T-helper 1 cell (primary cell): ENCODE results near the gene HOXC12.
A peak's percentile ranks its signal among the peaks of the same experiment; 100 is the strongest.

ENCODE experiments used
- DNase-seq, 5 donors: peaks; one replicate each; pipeline ENCODE4 v3.0.0-alpha.2; 2012 to 2020
- total RNA-seq, 4 donors: gene quantifications; one replicate each; lab custom pipeline; 2026; lab: John Stamatoyannopoulos, UW

Gene HOXC12, protein sequence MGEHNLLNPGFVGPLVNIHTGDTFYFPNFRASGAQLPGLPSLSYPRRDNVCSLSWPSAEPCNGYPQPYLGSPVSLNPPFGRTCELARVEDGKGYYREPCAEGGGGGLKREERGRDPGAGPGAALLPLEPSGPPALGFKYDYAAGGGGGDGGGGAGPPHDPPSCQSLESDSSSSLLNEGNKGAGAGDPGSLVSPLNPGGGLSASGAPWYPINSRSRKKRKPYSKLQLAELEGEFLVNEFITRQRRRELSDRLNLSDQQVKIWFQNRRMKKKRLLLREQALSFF
- total RNA-seq: 0 reads per million in 4 donors

DNA sequence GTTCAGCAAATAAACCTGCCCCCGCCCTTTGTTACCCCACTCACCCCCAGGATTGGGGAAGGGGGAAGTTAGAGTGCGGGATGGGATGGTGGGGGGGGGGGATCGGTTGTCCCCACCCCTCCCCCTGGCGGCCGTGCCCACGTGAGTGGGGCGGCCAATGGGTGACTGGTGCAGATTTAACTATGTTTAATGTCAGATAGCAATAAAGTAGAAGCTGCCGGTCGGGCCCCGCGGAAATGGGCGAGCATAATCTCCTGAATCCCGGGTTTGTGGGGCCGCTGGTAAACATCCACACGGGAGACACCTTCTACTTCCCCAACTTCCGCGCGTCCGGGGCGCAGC, at the start of gene HOXC12:
HOXC12 (plus strand) TSS at position 210 of the 342 bp plus-strand sequence; CDS start at position 237, 27 bp downstream.
- DNase-seq: no peak

DNA sequence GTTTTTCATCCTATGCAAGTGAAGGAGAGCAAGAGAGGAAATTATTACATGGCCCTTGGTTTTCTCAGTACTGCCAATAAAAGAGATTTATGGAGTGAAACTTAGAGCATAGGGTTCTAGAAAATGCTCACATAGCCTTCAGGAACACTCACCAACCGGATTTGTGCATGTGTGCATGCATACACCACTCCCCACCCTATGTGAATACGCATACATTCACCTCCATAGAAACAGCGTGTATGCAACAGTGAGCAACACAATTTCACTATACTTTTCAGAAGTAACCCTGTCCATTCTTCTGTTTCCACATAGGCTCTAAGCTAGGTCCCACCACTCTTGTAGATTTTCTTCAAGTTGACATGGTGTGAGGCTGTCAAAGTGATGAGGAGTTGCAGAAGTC, 47.6 kb upstream of the HOXC12 start:
- DNase-seq: no peak

DNA sequence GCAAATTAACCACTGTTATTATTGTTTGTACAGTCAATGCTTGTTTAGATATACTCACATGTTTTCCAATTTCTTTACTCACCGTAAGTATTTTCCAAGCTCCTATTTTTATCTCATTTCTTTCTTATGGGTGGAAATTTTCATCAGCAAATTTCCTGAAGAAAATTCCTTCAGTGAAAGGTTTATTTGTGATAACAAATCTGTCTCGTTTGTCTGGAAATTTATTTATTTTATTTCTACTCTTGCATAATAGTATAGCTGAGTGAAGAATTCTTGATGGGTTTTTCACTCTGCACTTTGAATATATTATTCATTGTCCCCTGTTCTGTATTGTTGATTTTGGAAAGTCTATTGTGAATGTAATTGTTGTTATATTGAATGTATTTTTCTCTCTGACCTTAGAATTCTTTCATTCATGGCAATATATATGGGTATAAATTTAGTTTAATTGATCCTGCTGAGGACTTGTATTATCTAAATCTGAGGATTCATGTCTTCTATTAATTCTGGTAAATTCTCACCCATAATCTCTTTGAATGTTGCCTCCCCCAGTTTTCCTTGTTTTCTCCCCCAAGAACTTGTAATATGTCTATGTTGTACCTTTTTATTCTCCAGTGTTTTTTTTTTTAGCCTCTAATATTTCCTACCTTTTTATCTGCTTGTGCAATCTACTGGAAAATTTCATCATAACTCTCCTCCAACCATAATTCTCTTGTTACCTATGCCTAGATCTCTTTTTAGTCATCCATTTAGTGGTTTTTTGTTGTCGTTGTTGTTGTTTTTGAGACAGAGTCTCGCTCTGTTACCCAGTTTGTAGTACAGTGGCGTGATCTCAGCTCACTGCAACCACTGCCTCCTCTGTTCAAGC, 37.7 kb upstream of the HOXC12 start:
- no peak for DNase-seq

DNA sequence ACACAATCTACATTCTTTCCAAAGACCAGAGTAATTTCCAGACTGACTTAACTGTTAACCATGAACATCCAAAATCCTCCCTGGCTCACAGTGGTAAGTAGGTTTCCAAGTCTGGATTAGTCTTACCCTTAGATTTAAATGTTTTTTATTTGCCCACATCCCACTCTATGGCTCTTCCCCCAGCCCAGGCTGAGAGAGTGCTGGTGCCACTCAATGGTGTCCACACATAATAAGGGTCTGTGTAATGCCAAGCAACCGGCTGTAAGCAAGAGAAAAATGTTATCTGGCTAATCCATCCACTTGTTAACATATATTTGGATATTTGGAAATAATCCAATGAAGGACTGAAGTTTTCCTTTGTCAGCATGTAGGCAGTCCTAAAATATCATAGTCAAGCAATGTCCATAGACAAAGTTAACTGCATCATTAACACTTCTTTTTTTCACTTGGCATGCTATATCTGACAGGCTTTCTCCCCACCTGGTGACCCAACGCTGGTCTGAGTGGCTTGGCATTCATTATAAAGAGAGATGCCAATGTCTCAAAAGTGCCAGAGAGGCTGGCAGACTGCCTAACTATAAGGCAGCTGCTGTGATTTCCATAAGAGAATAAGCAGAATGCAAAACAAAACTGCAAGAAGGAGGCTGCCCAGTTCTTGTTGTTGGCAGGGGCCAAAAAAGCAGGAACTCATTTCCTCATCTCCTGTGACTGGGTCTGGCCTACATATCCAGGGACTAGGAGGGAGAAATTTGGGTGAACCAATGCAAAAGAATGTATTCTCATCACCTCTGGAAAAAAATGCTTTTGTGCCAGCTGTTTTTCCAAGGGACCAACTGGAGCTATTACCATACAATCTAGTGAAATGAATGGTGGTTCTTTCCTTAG, 29.9 kb upstream of the HOXC12 start:
- no peak for DNase-seq

DNA sequence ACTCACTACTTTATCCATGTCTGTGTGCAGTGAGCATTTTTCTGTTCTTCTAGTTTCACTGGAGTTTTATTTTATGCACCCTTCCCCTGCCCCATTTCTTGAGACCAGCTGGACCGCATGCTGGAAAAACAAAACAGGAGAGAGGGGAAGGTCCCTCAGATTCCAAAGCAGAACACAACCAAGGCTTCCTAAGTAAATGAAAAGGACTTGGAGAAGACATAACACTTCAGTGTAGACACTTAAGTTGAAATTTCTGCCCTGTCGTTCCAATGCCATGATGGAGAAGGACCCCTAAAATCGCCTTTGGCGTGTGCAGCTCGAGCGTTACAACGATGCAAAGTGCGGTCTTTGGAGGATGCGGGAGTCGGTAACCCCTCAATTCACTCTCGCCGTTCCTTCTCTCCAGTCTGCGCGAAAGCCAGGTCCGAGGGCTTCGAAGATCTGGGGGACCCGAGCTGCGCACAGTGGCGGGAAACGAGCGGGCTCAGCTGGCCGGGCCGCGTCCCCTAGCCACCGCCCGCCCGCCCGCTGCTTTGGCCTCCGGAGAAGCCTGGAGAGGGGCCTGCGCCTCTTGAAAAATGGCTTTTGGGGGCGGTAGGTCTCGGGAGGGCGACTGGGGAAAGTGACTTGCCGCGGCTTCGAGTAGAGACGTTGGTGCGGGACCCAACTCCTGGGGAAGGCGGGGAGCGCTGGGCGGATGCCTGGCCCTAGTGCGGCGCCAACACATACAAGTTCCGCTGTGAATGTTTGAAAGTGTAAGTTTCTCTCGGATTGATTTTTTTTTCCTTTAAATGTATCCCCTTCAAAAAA, 27.3 kb upstream of the HOXC12 start:
- DNase-seq: no peak

DNA sequence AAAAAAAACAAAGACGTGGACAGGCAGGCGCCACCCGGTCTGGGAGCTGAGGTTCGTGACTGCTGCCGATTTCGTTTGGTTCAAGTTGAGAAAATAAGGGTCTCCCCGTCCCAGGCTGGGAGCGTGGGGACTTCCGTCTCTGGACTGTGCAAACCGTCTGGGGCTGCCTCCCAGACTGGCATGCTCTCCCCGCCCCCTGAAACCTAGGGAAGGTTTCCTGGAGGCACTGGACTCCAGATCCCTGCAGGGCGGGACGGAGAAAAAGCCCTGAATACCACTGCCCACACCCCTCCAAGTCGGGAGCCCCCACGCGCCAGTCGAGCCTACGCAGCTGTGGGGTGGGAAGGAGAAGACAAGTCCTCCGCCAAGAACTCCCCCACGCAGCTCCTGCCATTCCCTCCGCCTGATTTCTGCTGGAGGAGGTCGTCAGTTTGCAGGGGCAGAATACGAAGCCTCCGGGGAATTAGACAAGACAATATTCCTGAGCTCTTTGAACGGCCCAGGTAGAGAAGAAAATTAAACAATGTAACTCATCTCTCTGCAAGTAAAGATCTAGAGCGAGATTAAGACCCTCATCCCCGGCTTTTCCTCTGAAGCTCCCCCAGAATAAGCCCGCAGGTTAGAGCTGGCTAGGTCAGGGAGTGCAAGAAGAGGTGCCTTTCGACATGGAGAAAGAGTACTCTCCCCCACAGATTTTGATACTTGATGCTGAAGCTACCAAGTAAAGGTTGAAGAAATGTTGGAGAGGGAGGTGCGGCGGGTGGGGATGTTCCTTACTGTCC, 26.5 kb upstream of the HOXC12 start:
- DNase-seq: no peak

DNA sequence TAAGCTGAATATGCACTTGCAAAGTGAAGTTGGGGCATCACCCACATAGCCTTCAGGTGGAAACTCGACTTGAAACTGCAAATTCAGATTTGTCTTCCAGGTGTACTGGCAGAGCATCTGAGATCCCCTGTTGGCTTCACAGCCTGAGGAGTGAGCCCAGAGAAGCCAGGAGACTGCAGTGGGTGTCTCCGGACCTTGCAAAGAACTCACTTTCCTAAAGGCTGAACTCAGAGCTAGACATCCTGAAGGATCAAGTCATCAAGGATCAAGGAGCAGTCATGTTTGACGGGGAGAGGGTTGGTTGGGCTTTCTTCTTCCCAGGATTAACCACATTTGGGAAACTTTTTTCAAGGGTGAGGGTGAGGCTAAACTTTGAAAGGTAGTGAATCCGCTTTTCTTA, 25.2 kb upstream of the HOXC12 start:
- DNase-seq: no peak

DNA sequence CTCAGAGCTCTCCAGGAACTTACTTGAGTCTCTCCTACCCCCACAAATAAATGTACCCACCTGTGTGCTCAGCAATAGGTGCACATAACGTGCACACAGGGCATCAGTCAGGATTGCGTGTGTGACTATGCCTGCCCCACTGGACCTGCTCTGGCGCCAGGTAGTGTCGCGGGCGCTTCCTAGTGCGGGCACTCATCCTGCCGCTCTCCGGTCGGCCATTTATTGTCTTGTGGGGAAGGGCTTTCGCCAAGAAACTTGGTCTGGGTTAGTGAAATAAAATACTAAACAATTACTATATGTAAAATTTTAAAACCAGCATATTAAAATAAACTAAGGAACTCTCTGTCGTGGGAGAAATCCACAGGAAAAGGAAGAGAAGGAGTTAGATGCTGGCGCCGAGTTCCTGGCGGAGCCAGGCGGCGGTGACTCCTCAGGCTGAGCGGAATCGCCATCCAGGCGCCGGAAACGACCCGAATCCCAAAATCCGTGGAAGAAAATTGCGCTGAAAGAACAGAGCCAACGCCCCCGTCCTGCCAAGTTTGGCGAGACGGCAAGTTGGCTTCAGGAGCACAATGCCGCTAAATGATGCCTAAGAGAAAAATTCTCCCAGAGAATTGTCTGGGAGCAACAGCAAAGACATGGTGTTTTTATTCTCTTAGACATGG, 24.0 kb upstream of the HOXC12 start:
- DNase-seq: no peak

DNA sequence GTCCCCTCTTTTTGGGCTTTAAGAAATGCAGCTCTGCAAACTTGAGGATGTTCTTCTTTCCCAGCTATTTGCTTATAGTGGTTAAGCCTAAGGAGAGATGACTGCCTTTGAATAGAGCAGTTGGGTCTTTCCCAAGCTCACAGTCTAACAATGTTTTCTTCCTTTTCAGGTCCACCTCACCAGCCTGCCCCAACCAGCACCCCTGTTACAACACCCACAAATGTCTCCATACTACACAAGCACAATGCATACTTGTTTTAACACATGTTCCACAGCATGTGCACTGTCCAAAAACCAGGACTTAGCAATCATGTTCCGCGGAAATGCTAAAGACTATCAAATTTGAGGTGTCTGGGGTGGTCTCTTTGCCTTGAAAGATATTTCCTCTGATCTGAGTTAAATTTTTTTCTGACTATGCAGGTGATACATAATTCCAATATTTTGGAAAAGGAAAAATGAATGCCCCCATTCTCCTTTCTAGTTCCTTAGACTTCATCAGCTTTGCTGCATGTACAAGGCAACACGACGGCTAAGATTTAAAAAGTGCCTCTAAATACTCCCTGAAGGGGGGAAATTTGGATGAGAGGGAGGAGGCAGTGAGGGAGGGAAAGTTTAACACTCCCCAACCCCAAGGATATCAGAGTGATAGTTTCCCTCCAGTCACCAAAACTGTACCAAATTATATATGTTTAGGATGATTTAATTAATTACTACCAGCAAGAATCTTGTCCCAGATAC, 22.7 kb upstream of the HOXC12 start:
- no peak for DNase-seq

DNA sequence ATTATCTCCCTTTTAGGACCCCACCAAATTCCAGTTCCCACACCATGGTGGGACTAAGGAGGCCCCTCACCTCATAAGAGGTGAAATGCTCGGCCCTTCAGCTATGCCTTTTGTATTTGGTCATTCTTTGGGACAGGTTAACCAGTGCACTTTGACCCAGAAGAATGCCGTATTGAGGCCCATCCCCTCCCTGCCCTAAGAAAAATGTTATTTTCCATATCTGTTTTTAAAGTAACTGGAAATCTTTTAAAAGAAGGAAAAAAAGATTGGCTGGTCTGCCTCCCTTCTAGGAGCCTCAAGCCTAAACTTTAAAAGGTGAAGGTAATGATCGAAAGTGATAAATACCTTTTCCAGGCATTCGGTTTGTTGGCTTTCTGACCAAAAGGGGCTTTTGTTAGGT, 21.8 kb upstream of the HOXC12 start:
- no peak for DNase-seq

DNA sequence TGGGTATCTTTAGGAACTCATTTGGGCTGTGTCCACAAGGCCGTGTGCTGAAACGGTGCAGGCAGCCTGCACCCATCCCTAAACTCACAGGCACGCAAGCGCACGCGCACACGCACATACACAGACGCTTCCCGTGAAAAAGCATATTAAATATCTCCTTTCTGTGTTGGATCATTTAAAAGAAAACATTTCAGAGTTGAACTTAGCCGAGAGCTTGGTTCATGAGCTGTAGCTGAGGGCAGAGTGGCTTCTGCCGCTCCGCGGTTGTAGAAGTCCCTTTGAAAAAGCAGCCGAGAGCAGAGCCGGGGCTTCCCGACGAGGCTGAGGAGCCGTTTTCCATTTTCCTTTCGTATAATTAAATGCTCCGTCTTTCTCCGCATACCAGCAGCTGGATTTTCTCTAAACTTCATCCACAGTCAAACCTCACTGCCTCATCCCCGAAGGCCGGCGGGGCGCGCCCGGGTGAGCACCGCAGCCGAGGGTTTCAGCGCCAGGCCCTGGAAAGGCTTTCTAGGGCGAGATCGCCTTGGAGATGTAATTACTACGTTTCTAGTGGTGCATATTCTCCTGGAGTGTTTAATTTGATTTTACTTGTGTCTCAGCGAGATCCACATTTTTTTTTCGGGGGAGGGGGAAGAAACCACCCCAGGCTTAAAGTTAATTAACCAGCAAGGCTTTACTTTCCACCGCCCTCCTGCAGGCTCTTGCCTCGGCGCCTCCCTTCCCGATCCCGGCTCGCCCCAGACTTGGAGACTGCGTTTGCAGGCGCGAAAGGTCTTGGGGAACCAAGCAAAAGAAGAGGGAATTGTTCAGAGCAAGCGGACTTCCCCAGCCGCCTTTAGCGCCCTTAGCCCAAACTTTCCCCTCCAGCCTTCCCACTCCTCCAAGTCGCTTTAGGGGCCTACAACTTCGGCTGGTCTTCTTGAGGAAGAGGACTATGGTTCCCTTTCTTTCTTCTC, 19.0 kb upstream of the HOXC12 start:
- no peak for DNase-seq

DNA sequence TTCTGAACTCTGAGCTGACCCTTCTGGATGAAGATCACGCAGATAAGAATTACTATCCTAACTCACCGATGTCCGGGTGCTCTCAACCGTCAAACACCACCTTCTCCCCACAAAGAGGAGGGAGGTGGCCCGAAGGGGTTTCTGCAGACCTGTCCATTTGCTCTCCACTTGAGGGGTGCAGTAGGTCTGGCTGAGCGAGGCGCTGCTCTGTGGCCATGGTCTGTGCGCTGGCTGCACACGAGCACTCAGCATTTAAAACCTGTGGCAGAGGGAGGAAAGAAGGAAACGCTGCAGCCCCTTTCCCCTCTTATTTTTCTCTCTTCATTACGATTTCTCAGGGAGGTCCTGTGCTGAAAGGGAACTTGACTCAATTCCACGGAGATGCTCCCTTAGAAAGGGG, 17.6 kb upstream of the HOXC12 start:
- DNase-seq: no peak

DNA sequence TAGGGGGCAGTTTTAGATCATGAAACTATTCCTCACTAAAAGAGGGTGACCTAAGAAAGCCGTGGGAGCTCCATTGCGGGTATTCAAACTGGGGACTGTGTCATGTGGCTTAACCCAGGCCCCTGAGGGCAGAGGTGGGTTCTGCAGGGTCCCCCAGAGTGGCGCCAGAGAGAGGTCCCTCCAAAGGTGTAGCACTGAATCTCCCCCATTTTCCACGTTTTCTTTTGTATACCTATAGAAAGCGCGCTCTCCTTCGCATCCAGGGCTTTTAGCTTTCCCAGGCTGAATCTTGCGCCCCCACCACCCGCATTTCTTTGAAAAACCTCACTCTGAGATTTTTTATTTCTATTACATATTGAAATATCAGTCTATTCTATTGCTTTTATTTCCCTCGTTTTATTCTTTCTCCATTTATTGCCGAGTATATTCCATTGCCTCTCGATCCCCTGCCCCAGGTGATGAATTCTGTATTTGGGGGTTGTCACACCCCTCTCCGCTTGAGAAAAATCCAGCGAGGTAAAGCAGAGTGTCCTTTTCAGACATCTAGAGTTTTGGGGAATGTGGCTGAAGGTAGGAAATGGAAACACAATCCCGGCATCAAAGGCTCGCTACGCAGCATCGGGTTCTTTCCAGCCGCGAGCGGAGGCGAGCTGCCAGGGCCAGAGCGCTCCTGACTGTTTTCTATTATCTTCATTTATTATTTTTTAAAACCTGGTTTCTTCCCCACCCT, 16.9 kb upstream of the HOXC12 start:
- DNase-seq: no peak

DNA sequence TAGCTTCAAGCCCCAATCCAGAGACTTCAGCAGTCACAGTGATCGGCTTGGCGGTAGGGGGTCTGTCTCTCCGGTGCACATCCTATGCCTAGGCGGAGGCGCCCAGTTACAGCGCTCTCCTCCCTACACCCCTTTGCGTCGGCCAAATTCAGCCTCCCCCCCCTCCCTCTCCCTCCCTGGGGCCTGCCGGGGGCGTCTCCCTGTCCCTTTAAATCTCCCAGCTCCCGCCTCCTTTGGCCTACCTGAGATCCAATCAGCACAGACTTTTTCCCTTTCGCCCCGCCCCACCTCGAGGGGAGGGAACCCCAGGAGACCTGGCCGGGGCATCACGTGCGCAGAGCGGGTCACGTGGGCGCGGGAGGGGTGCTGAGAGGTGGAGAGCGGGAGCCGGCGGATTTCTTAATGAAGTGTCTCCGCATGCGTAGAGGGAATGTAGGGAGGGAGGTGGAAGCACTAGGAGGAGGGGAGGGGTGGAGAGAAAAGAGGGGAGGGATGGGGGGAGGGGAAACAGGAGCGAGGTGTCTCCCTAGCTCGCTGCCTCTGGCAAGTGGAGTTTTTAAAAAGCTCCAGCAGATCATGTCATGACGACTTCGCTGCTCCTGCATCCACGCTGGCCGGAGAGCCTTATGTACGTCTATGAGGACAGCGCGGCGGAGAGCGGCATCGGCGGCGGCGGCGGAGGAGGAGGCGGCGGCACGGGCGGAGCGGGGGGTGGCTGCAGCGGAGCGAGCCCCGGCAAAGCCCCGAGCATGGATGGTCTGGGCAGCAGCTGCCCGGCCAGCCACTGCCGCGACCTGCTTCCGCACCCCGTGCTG, 16.2 kb upstream of the HOXC12 start, which contains the start of gene HOXC13:
HOXC13 (plus strand) TSS at position 506 of the 815 bp plus-strand sequence; CDS start at position 582, 76 bp downstream.
- DNase-seq: peak in 1 of 5 donors; percentile 16

DNA sequence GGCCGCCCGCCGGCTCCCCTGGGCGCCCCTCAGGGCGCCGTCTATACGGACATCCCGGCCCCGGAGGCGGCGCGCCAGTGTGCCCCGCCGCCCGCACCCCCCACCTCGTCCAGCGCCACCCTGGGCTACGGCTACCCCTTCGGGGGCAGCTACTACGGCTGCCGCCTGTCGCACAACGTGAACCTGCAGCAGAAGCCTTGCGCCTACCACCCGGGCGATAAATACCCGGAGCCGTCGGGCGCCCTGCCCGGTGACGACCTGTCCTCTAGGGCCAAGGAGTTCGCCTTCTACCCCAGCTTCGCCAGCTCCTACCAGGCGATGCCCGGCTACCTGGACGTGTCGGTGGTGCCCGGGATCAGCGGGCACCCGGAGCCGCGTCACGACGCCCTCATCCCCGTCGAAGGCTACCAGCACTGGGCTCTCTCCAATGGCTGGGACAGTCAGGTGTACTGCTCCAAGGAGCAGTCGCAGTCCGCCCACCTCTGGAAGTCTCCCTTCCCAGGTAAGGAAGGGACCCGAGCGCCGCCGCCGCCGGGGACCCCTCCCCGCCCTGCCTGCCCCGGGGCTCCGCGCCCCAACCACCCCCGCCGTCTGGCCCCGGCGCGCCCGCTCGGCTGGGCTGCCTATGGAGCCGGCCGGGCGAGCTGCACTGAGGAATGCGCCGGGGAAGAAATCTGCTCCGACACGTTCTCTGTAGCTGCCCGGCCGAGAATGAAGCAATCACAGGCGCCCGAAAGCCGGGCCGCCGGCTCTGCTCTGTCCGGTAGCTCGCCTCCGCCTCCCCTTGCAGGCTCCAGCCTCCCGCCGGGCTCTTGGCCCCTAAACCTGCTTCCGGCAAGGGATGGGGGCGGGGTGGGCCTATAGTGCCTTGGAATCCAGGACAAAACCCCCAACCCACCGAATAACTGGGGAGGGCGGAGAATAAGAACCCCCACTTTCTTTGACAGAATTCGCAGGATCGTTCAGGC, 15.3 kb upstream of the HOXC12 start:
- DNase-seq: no peak
